IMR-90 (cell line): ENCODE results near the gene B3GNT9. TPM values are rescaled to one million over a fixed set of nuclear protein-coding genes. Genes with fewer than 3 reads are reported as not detected.

Experiments
- ATAC-seq: fragments of 200-7000 bp; cut with Tn5 transposase; 2 replicates; pipeline ENCODE4 v1.9.1; 2020; ENCODE audit warnings: low read depth, mild to moderate bottlenecking, moderate library complexity
- BruUV-seq: library from RNA; stranded (reverse); fragments of 400-500 nt; replicated peaks from 2 replicates; lab custom pipeline; 2021; lab: Mats Ljungman, UMichigan
- CTCF ChIA-PET: fragments of 300-600 bp; formaldehyde crosslinking; extraction: SDS; loops from one replicate; lab custom pipeline; 2021; ENCODE audit warnings: antibody characterized with exemption; lab: Yijun Ruan, JAX
- POLR2A ChIA-PET: fragments of 300-600 bp; sonication (Branson Sonifier 250); formaldehyde crosslinking; loops from one replicate; lab custom pipeline; 2022; ENCODE audit warnings: antibody characterized with exemption; ENCODE audit not compliant: unreplicated experiment; lab: Charles Lee
- DNase-seq: peaks from one replicate; pipeline ENCODE4 v3.0.0; 2013
- H2AFZ ChIP-seq: replicated peaks from 2 replicates; pipeline ENCODE3; 2013; ENCODE audit warnings: low read length, mild to moderate bottlenecking; ENCODE audit not compliant: poor library complexity
- H2AK5ac ChIP-seq: 2 replicates; pipeline ENCODE4 v1.6.1; 2013; ENCODE audit warnings: low read depth, low read length, inconsistent platforms
- H2AK9ac ChIP-seq: replicated peaks from 2 replicates; pipeline ENCODE3; 2013; ENCODE audit warnings: mild to moderate bottlenecking, low read depth, low read length, moderate library complexity; ENCODE audit not compliant: poor library complexity
- H2BK120ac ChIP-seq: 2 replicates; pipeline ENCODE4 v1.6.1; 2013; ENCODE audit warnings: low read depth, low read length, inconsistent platforms
- H2BK15ac ChIP-seq: 3 replicates; pipeline ENCODE4 v1.6.1; 2013; ENCODE audit warnings: low read depth, low read length, inconsistent platforms
- H2BK20ac ChIP-seq: 2 replicates; pipeline ENCODE4 v1.6.1; 2013; ENCODE audit warnings: low read depth, mild to moderate bottlenecking, inconsistent platforms, low read length, moderate library complexity
- H2BK5ac ChIP-seq: 2 replicates; pipeline ENCODE4 v1.6.1; 2013; ENCODE audit warnings: mild to moderate bottlenecking, low read depth, low read length, inconsistent platforms; ENCODE audit not compliant: poor library complexity, severe bottlenecking
- H3K14ac ChIP-seq: replicated peaks from 2 replicates; pipeline ENCODE4 v1.6.1; 2013; ENCODE audit warnings: low read depth, low read length, inconsistent platforms
- H3K18ac ChIP-seq: 2 replicates; pipeline ENCODE4 v1.6.1; 2013; ENCODE audit warnings: low read depth, low read length, control low read depth
- H3K23ac ChIP-seq: 2 replicates; pipeline ENCODE4 v1.6.1; 2013; ENCODE audit warnings: low read depth, low read length, inconsistent platforms
- H3K27ac ChIP-seq: 2 replicates; pipeline ENCODE4 v1.5.1; 2013; ENCODE audit warnings: mild to moderate bottlenecking, control low read depth, low read length; ENCODE audit not compliant: insufficient read depth
- H3K27me3 ChIP-seq: 2 replicates; pipeline ENCODE4 v1.6.1; 2013; ENCODE audit warnings: low read length; ENCODE audit not compliant: control insufficient read depth, insufficient read depth
- H3K36me3 ChIP-seq: 2 replicates; pipeline ENCODE4 v1.6.1; 2013; ENCODE audit warnings: low read length, mixed read lengths; ENCODE audit not compliant: control insufficient read depth, insufficient read depth
- H3K4ac ChIP-seq: 2 replicates; pipeline ENCODE4 v1.6.1; 2013; ENCODE audit warnings: low read depth, low read length, inconsistent platforms
- H3K4me1 ChIP-seq: 2 replicates; pipeline ENCODE4 v1.6.1; 2013; ENCODE audit warnings: low read length, mixed read lengths; ENCODE audit not compliant: control insufficient read depth, insufficient read depth
- H3K4me2 ChIP-seq: 2 replicates; pipeline ENCODE4 v1.6.1; 2013; ENCODE audit warnings: low read depth, mild to moderate bottlenecking, control low read depth, low read length, moderate library complexity
- H3K4me3 ChIP-seq: 2 replicates; pipeline ENCODE4 v1.5.1; 2013; ENCODE audit warnings: low read depth, mild to moderate bottlenecking, control low read depth, low read length, moderate library complexity; ENCODE audit not compliant: insufficient read depth
- H3K56ac ChIP-seq: 2 replicates; pipeline ENCODE4 v1.6.1; 2013; ENCODE audit warnings: low read length, inconsistent platforms; ENCODE audit not compliant: insufficient read depth; ENCODE audit errors: extremely low read depth
- H3K79me1 ChIP-seq, 2 experiments: 2 replicates each; pipeline ENCODE4 v1.6.1; 2013; ENCODE audit warnings: low read length in 2 of 2, inconsistent platforms in 1 of 2, low read depth in 1 of 2
- H3K9ac ChIP-seq: 2 replicates; pipeline ENCODE4 v1.6.1; 2013; ENCODE audit warnings: low read depth, low read length, control low read depth
- H3K9me1 ChIP-seq: 2 replicates; pipeline ENCODE4 v1.6.1; 2013; ENCODE audit warnings: low read length, inconsistent platforms; ENCODE audit not compliant: insufficient read depth
- H3K9me3 ChIP-seq: 2 replicates; pipeline ENCODE4 v1.6.1; 2013; ENCODE audit warnings: low read length; ENCODE audit not compliant: control insufficient read depth, insufficient read depth
- H4K20me1 ChIP-seq: 2 replicates; pipeline ENCODE4 v1.6.1; 2013; ENCODE audit warnings: low read length, inconsistent platforms; ENCODE audit not compliant: insufficient read depth
- H4K5ac ChIP-seq: 2 replicates; pipeline ENCODE4 v1.6.1; 2013; ENCODE audit warnings: mild to moderate bottlenecking, low read depth, low read length, control low read depth
- H4K8ac ChIP-seq, 2 experiments: 2 replicates each; pipeline ENCODE4 v1.6.1; 2013; ENCODE audit warnings: low read depth in 2 of 2, low read length in 2 of 2, control low read depth in 1 of 2, inconsistent platforms in 1 of 2
- H4K91ac ChIP-seq: 2 replicates; pipeline ENCODE4 v1.6.1; 2013; ENCODE audit warnings: low read depth, low read length, inconsistent platforms; ENCODE audit not compliant: insufficient read depth
- BHLHE40 ChIP-seq: fragments of 150-350 bp; IDR thresholded peaks from 2 replicates; pipeline ENCODE4 v1.6.1; 2016; ENCODE audit warnings: mild to moderate bottlenecking, low read depth, low read length
- CEBPB ChIP-seq: IDR thresholded peaks from 2 replicates; pipeline ENCODE4 v1.6.1; 2012; ENCODE audit warnings: low read depth, low read length, improper control_type of control experiment
- CHD1 ChIP-seq: IDR thresholded peaks from 2 replicates; pipeline ENCODE4 v1.6.1; 2012; ENCODE audit warnings: low read depth, low read length, improper control_type of control experiment
- CTCF ChIP-seq: conservative IDR thresholded peaks from 2 replicates; pipeline ENCODE4 v1.5.1; 2012; ENCODE audit warnings: mild to moderate bottlenecking, low read depth, low read length, improper control_type of control experiment
- ELK1 ChIP-seq: fragments of 150-350 bp; IDR thresholded peaks from 2 replicates; pipeline ENCODE4 v1.6.1; 2016; ENCODE audit warnings: low read depth, mild to moderate bottlenecking, low read length, moderate library complexity, borderline replicate concordance
- FOS ChIP-seq: fragments of 150-350 bp; IDR thresholded peaks from 2 replicates; pipeline ENCODE4 v1.6.1; 2016; ENCODE audit warnings: low read depth, low read length
- MAZ ChIP-seq: IDR thresholded peaks from 2 replicates; pipeline ENCODE4 v1.6.1; 2012; ENCODE audit warnings: low read depth, mild to moderate bottlenecking, low read length, improper control_type of control experiment, moderate library complexity, borderline replicate concordance
- MXI1 ChIP-seq: IDR thresholded peaks from 2 replicates; pipeline ENCODE4 v1.6.1; 2012; ENCODE audit warnings: low read depth, mild to moderate bottlenecking, low read length, moderate library complexity, borderline replicate concordance
- NFE2L2 ChIP-seq: fragments of 150-350 bp; IDR thresholded peaks from 2 replicates; pipeline ENCODE4 v1.6.1; 2016; ENCODE audit warnings: low read depth, mild to moderate bottlenecking, low read length
- POLR2A ChIP-seq: IDR thresholded peaks from 2 replicates; pipeline ENCODE4 v1.6.1; 2012; ENCODE audit warnings: mild to moderate bottlenecking, low read depth, low read length
- RAD21 ChIP-seq: IDR thresholded peaks from 2 replicates; pipeline ENCODE4 v1.6.1; 2012; ENCODE audit warnings: low read length, improper control_type of control experiment
- RCOR1 ChIP-seq: IDR thresholded peaks from 2 replicates; pipeline ENCODE4 v1.6.1; 2012; ENCODE audit warnings: mild to moderate bottlenecking, low read length, improper control_type of control experiment; ENCODE audit not compliant: insufficient replicate concordance
- RFX5 ChIP-seq: IDR thresholded peaks from 2 replicates; pipeline ENCODE4 v1.8.0; 2012; ENCODE audit warnings: low read depth, mild to moderate bottlenecking, low read length, moderate library complexity
- USF2 ChIP-seq: fragments of 150-350 bp; IDR thresholded peaks from 2 replicates; pipeline ENCODE4 v1.6.1; 2017; ENCODE audit warnings: mild to moderate bottlenecking, antibody characterized with exemption, low read length, low read depth
- WGBS, 2 experiments: methylation state at CpG; one replicate each; pipeline versions ENCODE4 v1.1.5 to v1.1.7; 2013; ENCODE audit warnings: missing lambda C conversion rate in 2 of 2; ENCODE audit not compliant: insufficient read length in 1 of 2; ENCODE audit errors: extremely low coverage in 2 of 2; 5-methylcytosine and 5-hydroxymethylcytosine counted together
- dilution Hi-C: fragments of 300-500 bp; cut with HindIII; formaldehyde crosslinking; loops from one replicate; pipeline ENCODE4 v1.14.3; 2018; ENCODE audit warnings: low sequenced_read_pairs; ENCODE audit not compliant: unreplicated experiment
- in situ Hi-C: fragments of 300-500 bp; cut with MboI; formaldehyde crosslinking; loops from 3 replicates; pipeline ENCODE4 v1.14.3; 2019; ENCODE audit warnings: low sequenced_read_pairs, inconsistent platforms, mixed read lengths
- intact Hi-C: fragments of 100-400 bp; cut with micrococcal nuclease; formaldehyde crosslinking; loops from 2 replicates; pipeline ENCODE4 v1.10.0; 2022
- polyA plus RNA-seq, 3 experiments: library from polyadenylated mRNA; depleted of rRNA; stranded (reverse); fragments of >200 nt; gene quantifications; 2 replicates each; pipeline ENCODE4 v1.2.3, GENCODE V29; 2012; ENCODE audit warnings: low replicate concordance in 1 of 3
- total RNA-seq: library from RNA; depleted of rRNA; stranded (reverse); fragments of >200 nt; gene quantifications from 2 replicates; pipeline ENCODE4 v1.2.3, GENCODE V29; 2012

Gene B3GNT9
- total and polyA plus RNA-seq, 2 of the 4 experiments (the other 2 are of a cell fraction), result 5.0 to 12.0 TPM

GRCh38 chr16:67200491-67200890, 49.7 kb upstream of the B3GNT9 start (continued):
- TF ChIP-seq NFE2L2, result no peak
- TF ChIP-seq POLR2A, result no peak
- no peak for TF ChIP-seq MAZ

GRCh38 chr16:67199808-67200198, 49.0 kb upstream of the B3GNT9 start:
- Histone ChIP-seq H3K9me1 (no peaks in the 10 kb centered on the region), H3K14ac (no peak overlapping the region), H4K20me1 (peaks cover 13% of the 10 kb centered on the region; the same call in 1 of the 2 replicates), H3K23ac (no peak overlapping the region), H3K56ac (no peak overlapping the region), H3K4me1 (no peaks in the 10 kb centered on the region), H3K79me1 (peaks cover 3 to 21% of the 10 kb centered on the region in 2 experiments; a peak in 3 of 4 replicates), H2AK9ac (peak overlapping the region; percentile 72), H3K4me2 (no peak overlapping the region), H3K9me3 (no peaks in the 10 kb centered on the region), H3K27me3 (no peaks in the 10 kb centered on the region), H3K9ac (no peak overlapping the region), H3K4me3 (no peak overlapping the region), H3K18ac (no peak overlapping the region), H4K91ac (no peak overlapping the region), H4K8ac (no peak overlapping the region), H2BK120ac (no peak overlapping the region), H3K36me3 (peaks cover 65% of the 10 kb centered on the region), H3K27ac (no peak overlapping the region), H3K4ac (no peak overlapping the region), H2BK5ac (no peak overlapping the region), H2BK15ac (no peak overlapping the region), H2BK20ac (no peak overlapping the region), H2AK5ac (no peak overlapping the region), H2AFZ (no peak overlapping the region), H4K5ac (no peak overlapping the region)
- no peak for ATAC-seq
- CTCF ChIA-PET, result no interaction called here
- intact Hi-C loops, result no loop called here
- no peak for DNase-seq
- dilution Hi-C loops, result no loop called here
- no TSS peak for BruUV-seq
- POLR2A ChIA-PET, result no interaction called here
- 83% methylated on average over 11 of the region's 22 CpGs; no CpG with 5 or more reads in 1 of the 2 experiments for WGBS, 2 experiments
- in situ Hi-C loops, result no loop called here
- TF ChIP-seq POLR2A, result no peak
- TF ChIP-seq CHD1, result no peak
- no peak for TF ChIP-seq CEBPB
- TF ChIP-seq BHLHE40, result no peak
- no peak for TF ChIP-seq FOS
- TF ChIP-seq RCOR1, result no peak
- no peak for TF ChIP-seq ELK1
- no peak for TF ChIP-seq NFE2L2
- TF ChIP-seq RAD21, result no peak
- TF ChIP-seq MAZ, result no peak
- no peak for TF ChIP-seq CTCF
- no peak for TF ChIP-seq MXI1
- TF ChIP-seq RFX5, result no peak
- no peak for TF ChIP-seq USF2
